GM20000 (cell line): ENCODE measurements around the gene IPO13.

Experiments used
- DNase-seq: peaks from one replicate; pipeline ENCODE4 v3.0.0; 2012; ENCODE audit warnings: low spot score
- TF ChIP-seq, protein P1 (sequence below): IDR thresholded peaks from 2 replicates; pipeline ENCODE4 v1.5.1; 2012; ENCODE audit warnings: mild to moderate bottlenecking, control low read depth; ENCODE audit errors: extremely low read depth, missing control alignments

Gene IPO13

DNA sequence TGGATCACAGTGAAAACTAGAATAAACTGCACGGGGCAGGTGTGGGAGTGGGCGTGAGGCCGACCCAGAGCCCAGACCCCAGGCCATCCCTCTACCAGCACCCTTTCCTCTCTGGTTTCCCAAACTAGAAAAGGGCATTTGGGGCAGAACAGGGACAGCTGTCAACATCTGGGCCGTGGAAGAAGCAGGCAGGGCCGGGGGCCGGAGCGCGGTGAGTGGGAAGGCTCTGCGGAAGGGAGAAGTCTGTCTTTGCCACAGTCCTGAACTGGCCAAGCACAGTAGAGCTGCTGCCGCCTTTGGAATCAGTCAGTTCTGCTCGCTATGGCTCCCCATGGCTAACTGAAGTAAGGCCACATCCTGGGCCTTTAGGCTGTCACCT lies 51.2 kb downstream of the IPO13 start:
- DNase-seq: no peak
- TF ChIP-seq, protein P1, sequence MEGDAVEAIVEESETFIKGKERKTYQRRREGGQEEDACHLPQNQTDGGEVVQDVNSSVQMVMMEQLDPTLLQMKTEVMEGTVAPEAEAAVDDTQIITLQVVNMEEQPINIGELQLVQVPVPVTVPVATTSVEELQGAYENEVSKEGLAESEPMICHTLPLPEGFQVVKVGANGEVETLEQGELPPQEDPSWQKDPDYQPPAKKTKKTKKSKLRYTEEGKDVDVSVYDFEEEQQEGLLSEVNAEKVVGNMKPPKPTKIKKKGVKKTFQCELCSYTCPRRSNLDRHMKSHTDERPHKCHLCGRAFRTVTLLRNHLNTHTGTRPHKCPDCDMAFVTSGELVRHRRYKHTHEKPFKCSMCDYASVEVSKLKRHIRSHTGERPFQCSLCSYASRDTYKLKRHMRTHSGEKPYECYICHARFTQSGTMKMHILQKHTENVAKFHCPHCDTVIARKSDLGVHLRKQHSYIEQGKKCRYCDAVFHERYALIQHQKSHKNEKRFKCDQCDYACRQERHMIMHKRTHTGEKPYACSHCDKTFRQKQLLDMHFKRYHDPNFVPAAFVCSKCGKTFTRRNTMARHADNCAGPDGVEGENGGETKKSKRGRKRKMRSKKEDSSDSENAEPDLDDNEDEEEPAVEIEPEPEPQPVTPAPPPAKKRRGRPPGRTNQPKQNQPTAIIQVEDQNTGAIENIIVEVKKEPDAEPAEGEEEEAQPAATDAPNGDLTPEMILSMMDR: no peak

DNA sequence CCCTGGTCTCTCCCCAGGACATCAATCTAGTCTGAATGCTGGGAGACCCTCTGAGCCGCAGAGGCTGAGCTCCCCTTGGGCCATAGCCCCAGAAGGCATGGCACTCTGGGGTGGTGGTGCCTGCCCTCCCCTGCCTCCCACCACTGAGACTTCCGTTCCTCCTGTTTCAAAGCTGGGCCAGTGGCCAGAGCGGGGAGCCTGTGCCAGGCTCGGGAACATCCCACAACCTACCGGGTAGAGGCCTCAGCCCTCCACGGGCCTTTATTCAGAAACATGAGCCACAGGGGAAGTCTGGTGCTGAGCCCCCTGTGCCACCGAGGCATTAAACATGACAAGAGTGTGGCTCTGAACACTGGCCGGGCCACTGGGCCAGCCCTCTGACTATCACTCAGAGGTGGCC lies 52.7 kb downstream of the IPO13 start:
- no peak for DNase-seq
- TF ChIP-seq, protein P1: no peak

DNA sequence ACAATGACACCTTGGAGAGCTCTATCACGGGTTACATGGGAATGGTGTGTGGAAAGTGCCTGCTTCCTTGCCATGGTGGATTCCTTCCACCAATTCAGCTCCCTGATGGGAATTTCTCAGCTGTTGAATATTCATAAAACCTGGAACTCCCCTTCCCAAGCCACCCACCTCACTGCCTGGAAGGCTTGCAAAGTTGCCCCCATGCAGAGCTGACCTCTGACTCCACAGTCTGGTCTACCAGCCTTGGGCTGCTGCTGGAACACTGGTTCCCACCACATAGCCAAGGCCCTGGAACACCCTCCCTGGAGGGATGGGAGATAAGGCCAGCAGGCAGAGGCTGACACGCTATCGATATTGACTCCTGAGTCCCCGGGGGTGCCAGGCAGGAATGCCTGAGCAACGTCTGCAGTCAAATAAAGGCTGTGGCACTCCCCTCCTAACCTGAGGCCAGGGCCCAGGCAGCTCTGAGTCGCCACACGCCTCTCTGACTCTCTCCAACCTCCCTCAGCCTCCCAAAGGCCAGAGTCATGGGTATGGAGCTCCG lies 53.4 kb downstream of the IPO13 start:
- TF ChIP-seq, protein P1: no peak
- no peak for DNase-seq

DNA sequence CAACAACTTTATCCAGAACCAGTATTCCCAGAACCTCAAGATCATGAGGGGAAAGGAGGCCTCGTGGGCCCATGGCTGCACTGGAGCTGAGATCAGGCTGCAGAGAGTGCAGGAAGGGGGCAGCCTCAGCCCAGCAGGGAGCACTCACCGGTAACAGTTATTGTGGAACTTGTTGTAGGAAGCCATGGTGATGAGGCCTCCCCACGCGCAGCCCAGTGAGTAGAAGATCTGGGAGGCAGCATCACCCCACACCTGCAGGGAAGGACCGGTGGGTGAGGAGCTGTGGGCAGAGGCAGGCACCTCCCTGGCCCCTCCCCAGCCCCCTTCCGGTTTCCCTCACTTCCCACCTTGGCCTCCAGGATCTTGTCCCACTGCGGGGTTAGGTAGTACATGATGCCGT lies 55.4 kb downstream of the IPO13 start:
- DNase-seq: no peak
- TF ChIP-seq, protein P1: no peak

DNA sequence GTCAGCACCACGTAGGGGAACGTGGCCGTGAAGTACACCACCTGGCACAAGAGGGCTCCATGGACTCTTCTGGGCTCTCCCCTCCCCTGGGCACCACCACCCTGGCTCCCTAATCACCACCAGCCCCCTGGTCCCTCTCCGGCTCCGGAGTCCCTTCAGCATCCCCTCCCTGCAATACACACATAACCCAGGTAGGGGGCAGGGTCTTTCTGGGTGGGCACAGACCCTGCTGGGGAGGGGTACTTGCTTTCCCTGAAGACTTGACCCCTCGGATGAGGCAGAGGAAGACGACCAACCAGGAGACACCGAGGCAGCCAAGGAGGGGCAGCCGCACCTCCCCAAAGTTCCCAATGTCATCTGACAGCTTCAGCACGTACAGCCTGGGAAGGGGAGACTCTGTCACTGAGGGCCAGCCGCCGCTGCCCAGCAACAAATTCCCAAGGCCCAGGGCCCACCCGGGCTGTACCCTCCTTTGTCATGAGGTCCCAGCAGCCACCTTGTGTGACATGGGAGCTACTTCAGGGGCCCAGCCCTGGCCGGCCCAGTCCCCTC lies 55.9 kb downstream of the IPO13 start:
- TF ChIP-seq, protein P1: no peak
- no peak for DNase-seq

DNA sequence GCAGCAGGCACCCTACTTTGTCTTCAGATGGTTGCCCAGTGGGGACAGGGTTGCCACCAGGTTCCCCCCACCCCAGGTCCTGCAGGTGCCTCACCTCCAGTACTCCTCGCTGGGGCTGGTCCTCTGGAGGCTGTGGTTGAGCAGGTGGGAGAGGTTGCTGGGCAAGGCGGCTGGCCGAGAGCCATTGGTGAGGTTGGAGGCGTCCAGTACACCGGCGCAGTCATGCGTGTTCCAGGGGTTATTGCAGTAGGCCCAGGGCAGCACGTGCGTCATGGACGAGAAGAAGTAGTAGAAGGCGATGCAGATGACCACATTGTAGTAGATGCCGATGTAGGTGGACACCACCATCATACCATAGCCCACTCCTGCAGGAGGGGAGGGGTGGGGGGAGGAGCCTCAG lies 61.5 kb downstream of the IPO13 start:
- TF ChIP-seq, protein P1: no peak
- DNase-seq: no peak

DNA sequence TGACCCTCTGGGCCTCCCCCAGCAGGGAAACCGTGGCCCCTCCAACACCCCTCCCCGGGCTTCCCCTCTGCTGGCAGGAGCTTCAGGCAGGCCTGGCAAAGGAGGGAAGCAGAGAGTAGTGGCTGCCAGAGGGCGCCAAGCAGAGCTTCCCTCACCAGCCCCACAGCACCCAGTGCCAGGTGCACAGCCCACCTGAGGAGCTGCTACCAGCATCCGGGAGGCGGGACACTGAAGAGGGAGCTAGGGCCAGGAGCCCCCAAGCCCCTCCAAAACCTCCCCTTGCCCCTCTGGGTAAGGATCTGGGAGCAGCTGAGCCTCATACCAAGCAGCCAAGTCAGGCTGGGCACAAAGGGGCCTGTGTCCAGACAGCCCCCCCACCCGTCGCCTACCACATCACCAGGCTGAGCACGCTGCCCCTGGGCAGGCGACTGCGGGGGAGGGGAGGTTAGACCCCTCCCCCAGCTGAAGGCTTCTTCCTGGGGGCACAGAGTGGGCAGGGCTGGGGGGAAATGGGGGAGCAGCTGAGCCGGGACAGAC lies 64.3 kb downstream of the IPO13 start:
- DNase-seq: no peak

More for the DNA sequence above, 64.3 kb downstream of the IPO13 start:
- TF ChIP-seq, protein P1: no peak
